Nephron progenitor cell (in vitro differentiated cells): Measurements from ENCODE around the gene G6PC3.
"Not testable (repeated sequence)": the region's sequence is repeated elsewhere in the genome, so short reads cannot be mapped to it uniquely, and the experiment has no call there.

Experiments used
- DNase-seq: peaks from one replicate; pipeline ENCODE4 v3.0.0; 2021
- H3K27ac Mint-ChIP-seq: 2 replicates; pipeline ENCODE4 v1.8.0; 2021; ENCODE audit warnings: mild to moderate bottlenecking, moderate library complexity, mixed read lengths
- H3K27me3 Mint-ChIP-seq: 2 replicates; pipeline ENCODE4 v1.8.0; 2021; ENCODE audit warnings: mild to moderate bottlenecking, low read depth, mixed read lengths; ENCODE audit not compliant: poor library complexity
- H3K36me3 Mint-ChIP-seq: 2 replicates; pipeline ENCODE4 v1.8.0; 2021; ENCODE audit warnings: low read depth, mixed read lengths
- H3K4me1 Mint-ChIP-seq: 2 replicates; pipeline ENCODE4 v1.8.0; 2021; ENCODE audit warnings: mixed read lengths
- H3K4me3 Mint-ChIP-seq: 2 replicates; pipeline ENCODE4 v1.8.0; 2021; ENCODE audit warnings: mild to moderate bottlenecking, moderate library complexity, mixed read lengths
- H3K9me3 Mint-ChIP-seq: 2 replicates; pipeline ENCODE4 v1.8.0; 2021; ENCODE audit warnings: mild to moderate bottlenecking, moderate library complexity, mixed read lengths
- CTCF ChIP-seq: fragments of 200-600 bp; sonication (generic); IDR thresholded peaks from 2 replicates; pipeline ENCODE4 v1.5.0; 2021; ENCODE audit warnings: antibody characterized with exemption

G6PC3 gene

GRCh38 chr17:44070455-44071197 is at the start of gene G6PC3:
TSS of gene G6PC3 (plus strand) at chr17:44070735. CDS start at chr17:44070966, 231 bp downstream.
- Mint-ChIP-seq H3K4me3 (peak within 1 kb of the TSS; percentile 94), H3K36me3 (peaks cover 18% of the 10 kb centered on the region), H3K27me3 (peaks cover 3% of the 10 kb centered on the region), H3K27ac (peak within 1 kb of the TSS; percentile 99), H3K4me1 (peaks cover 56% of the 10 kb centered on the region), H3K9me3 (no peaks in the 10 kb centered on the region)
- DNase-seq, result peak; percentile 97
- no peak for TF ChIP-seq CTCF

- H3K27me3 Mint-ChIP-seq, DNase-seq, H3K9me3 Mint-ChIP-seq: not testable (repeated sequence)
Observed at GRCh38 chr17:44021227-44021626, 49.3 kb upstream of the G6PC3 start.

GRCh38 chr17:44022246-44022645 is 48.3 kb upstream of the G6PC3 start:
- Mint-ChIP-seq H3K9me3 (no peaks in the 10 kb centered on the region), H3K27me3 (peaks cover 3% of the 10 kb centered on the region), H3K36me3 (peaks cover 23% of the 10 kb centered on the region), H3K4me1 (no peaks in the 10 kb centered on the region), H3K4me3 (no peak overlapping the region), H3K27ac (no peak overlapping the region)
- no peak for DNase-seq
- TF ChIP-seq CTCF, result no peak

More at GRCh38 chr17:44021227-44021626, 49.3 kb upstream of the G6PC3 start:
- H3K4me3 Mint-ChIP-seq, H3K27ac Mint-ChIP-seq, H3K4me1 Mint-ChIP-seq: not testable (repeated sequence)
- peaks cover 23% of the 10 kb centered on the region for H3K36me3 Mint-ChIP-seq

GRCh38 chr17:44023545-44024270 is 46.8 kb upstream of the G6PC3 start:
- Mint-ChIP-seq H3K27me3 (peaks cover 3% of the 10 kb centered on the region), H3K4me3 (no peak overlapping the region)
- no peak for DNase-seq

GRCh38 chr17:44024271-44024663 is 46.3 kb upstream of the G6PC3 start:
- TF ChIP-seq CTCF, result no peak
- no peak for DNase-seq
- no peak overlapping the region for H3K27ac Mint-ChIP-seq
- H3K27me3 Mint-ChIP-seq, result peaks cover 3% of the 10 kb centered on the region
- H3K36me3 Mint-ChIP-seq, result peaks cover 31% of the 10 kb centered on the region
- H3K9me3 Mint-ChIP-seq, result no peaks in the 10 kb centered on the region
- H3K4me1 Mint-ChIP-seq, result no peaks in the 10 kb centered on the region
- H3K4me3 Mint-ChIP-seq, result no peak overlapping the region

More at GRCh38 chr17:44023545-44024270, 46.8 kb upstream of the G6PC3 start:
- no peaks in the 10 kb centered on the region for H3K4me1 Mint-ChIP-seq
- H3K27ac Mint-ChIP-seq, result peak overlapping the region; percentile 66
- H3K9me3 Mint-ChIP-seq, result no peaks in the 10 kb centered on the region
- TF ChIP-seq CTCF, result no peak
- peaks cover 26% of the 10 kb centered on the region for H3K36me3 Mint-ChIP-seq

- DNase-seq, result no peak
- TF ChIP-seq CTCF, result no peak
- Mint-ChIP-seq H3K36me3 (peaks cover 31% of the 10 kb centered on the region), H3K4me3 (no peak overlapping the region), H3K9me3 (no peaks in the 10 kb centered on the region), H3K27me3 (peaks cover 3% of the 10 kb centered on the region), H3K4me1 (no peaks in the 10 kb centered on the region), H3K27ac (peak overlapping the region; percentile 66)
Observed at GRCh38 chr17:44024853-44025252, 45.7 kb upstream of the G6PC3 start.
